CD4-positive, alpha-beta T cell treated with Interleukin-15 for 4 hours (primary cell): ENCODE data around the gene SELENOM.
"Not testable (repeated sequence)": the region's sequence is repeated elsewhere in the genome, so short reads cannot be mapped to it uniquely, and the experiment has no call there.

Experiments used
- DNase-seq: peaks from one replicate; pipeline ENCODE4 v3.0.0-alpha.2; 2020; ENCODE audit warnings: low spot score

Gene SELENOM

DNA sequence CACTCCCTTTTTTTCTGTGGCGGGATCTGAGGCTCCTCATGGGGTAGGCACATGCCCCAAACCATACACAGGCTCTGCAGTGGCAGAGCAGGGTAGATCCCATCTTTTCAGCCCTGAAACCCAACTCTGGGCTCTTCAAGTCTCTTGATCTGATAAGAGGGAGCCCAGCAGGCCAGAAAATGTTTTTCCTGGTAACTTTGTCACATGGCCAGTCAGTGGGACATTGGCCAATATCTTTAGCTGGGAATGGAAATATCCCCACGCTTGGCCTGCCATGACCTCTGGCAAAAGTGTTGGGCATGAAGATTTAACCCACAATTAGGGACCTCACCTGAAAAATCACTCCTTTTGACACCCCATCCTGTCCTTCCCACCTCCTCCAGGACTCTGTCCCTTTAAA, 23.5 kb upstream of the SELENOM start:
- DNase-seq = no peak

DNA sequence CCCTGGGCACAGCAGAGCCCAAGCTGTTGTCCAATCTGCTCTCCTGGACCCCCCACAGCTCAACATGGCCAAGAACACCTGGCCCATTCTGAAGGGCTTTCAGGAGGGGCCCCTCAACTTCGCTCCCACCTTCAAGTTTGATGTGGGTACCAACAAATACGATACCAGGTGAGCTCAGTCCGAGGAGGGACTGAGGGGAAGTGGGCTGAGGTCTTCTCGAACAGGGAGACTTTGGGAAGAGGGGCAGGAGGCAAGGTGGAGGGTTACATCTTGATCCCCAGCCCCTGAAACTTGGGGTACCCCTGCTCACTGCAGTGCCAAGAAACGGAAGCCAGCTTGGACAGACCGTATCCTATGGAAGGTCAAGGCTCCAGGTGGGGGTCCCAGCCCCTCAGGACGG, 20.8 kb upstream of the SELENOM start:
- no peak for DNase-seq

DNA sequence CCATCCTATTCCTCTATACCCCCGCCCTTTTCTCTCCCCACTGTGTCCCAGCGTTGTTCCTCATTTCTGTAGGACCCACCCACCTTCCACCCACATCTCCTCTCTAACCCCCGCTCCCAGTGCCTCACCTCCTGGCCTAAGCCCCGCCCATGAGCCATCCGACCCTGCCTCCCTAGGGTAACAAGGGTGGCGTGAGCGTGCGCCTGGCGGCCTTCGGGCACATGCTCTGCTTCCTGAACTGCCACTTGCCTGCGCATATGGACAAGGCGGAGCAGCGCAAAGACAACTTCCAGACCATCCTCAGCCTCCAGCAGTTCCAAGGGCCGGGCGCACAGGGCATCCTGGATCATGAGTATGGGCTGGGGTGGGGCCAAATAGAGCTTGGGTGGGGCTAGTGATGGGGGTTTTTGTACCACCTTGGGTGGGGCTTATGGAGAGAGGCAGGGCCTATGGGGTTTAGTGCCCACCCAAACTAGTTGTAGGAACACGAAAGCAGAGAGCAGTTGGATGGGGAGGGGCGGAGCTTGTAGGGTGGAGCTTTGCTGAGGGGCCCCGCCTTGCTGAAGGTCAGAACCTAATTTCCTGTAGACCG, 19.9 kb upstream of the SELENOM start:
- no peak for DNase-seq

DNA sequence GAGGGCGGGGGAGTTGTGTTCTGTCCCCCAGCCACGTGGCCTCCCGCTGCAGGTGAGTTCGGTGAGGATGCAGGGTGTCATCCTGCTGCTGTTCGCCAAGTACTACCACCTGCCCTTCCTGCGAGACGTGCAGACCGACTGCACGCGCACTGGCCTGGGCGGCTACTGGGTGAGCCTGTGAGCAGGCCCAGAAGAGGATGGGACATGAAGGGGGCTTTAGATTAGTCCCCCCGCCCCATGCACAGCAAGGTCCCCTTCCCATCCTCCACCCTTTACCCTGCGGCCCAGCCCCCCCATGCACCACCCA, 19.5 kb upstream of the SELENOM start:
- DNase-seq = no peak

DNA sequence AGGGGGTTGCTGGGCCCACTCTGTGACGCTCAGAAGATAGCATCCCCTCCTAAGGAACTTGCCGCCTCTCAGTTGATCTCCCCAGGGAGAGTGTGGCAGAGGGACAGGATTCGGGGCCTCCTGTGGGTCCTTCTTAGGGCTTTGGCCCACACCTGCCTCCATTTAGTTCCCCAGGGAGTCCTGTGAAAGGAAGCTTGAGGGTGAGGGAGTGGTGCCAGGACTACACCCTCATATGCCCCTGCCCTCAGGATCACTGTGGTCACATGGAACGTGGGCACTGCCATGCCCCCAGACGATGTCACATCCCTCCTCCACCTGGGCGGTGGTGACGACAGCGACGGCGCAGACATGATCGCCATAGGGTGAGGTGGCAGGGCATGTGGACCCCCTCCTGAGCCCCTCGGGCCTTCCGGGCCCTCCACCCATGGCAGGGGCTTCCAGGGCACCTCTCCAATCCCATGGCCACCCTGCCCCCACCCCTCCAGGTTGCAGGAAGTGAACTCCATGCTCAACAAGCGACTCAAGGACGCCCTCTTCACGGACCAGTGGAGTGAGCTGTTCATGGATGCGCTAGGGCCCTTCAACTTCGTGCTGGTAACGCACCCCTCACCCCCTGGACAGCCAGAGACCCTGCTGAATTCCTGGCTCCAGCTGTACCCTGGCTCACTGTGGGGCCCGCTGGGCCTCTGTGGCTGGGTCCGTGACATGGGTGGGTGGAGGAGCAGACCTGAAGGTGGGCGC, 18.9 kb upstream of the SELENOM start:
- DNase-seq = no peak

DNA sequence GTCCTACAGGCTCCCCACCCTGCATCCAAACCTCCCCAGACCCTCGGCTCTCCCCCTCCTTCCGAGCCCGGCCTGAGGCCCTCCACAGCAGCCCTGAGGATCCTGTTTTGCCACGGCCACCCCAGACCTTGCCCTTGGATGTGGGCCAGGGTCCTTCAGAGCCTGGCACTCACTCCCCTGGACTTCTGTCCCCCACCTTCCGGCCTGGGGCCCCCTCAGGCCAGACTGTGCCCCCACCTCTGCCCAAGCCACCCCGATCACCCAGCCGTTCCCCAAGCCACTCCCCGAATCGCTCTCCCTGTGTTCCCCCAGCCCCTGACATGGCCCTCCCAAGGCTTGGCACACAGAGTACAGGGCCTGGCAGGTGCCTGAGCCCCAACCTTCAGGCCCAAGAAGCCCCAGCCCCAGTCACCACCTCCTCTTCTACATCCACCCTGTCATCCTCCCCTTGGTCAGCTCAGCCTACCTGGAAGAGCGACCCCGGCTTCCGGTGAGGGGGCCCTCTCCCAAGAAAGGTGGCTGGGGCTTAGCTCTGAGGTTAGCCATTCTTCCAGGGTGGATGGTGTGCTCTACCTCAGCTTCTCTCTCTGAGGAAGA, 18.3 kb upstream of the SELENOM start:
- DNase-seq = no peak

DNA sequence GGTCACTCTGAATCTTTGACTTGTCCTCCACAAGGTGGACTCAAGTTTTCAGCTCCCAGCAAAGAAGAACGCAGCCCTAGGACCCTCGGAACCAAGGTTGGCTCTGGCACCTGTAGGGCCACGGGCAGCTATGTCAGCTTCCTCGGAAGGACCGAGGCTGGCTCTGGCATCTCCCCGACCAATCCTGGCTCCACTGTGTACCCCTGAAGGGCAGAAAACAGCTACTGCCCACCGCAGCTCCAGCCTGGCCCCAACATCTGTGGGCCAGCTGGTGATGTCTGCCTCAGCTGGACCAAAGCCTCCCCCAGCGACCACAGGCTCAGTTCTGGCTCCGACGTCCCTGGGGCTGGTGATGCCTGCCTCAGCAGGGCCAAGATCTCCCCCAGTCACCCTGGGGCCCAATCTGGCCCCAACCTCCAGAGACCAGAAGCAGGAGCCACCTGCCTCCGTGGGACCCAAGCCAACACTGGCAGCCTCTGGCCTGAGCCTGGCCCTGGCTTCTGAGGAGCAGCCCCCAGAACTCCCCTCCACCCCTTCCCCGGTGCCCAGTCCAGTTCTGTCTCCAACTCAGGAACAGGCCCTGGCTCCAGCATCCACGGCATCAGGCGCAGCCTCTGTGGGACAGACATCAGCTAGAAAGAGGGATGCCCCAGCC, 17.6 kb upstream of the SELENOM start:
- DNase-seq = no peak

DNA sequence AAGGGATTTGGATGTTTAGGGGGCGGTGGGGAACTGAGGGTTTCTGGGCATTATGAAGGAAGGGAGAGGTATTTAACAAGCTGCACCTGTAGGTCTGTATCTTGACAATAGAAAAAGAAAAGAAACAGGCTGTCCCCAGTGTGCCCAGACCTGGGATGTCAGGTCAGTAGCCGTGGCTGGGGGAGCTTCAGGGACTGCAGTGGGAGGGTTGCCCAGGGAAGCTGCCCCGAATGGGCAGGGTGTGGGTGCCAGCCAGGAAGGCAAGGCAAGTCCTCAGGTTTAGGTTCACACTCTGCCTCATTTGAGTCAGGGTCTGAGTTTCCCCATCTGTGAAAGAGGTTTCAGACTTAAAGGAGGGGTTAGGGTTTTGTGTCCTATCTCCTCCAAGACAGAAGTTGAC, 16.9 kb upstream of the SELENOM start:
- no peak for DNase-seq

DNA sequence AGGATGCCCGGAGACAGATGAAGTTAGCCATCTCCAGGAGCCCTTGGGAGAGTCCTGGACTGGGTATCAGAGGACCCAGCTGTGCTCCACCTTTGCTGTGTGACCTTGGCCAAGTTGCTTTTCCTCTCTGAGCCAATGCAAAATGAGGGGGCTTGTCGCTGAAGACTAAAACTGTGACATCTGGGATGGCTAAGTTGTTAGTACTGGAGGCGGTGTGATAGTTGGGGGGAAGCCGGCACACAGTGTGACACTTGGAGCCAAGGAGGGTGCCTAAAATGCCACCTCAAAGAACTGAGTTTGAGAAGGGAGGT, 15.9 kb upstream of the SELENOM start:
- DNase-seq = no peak

DNA sequence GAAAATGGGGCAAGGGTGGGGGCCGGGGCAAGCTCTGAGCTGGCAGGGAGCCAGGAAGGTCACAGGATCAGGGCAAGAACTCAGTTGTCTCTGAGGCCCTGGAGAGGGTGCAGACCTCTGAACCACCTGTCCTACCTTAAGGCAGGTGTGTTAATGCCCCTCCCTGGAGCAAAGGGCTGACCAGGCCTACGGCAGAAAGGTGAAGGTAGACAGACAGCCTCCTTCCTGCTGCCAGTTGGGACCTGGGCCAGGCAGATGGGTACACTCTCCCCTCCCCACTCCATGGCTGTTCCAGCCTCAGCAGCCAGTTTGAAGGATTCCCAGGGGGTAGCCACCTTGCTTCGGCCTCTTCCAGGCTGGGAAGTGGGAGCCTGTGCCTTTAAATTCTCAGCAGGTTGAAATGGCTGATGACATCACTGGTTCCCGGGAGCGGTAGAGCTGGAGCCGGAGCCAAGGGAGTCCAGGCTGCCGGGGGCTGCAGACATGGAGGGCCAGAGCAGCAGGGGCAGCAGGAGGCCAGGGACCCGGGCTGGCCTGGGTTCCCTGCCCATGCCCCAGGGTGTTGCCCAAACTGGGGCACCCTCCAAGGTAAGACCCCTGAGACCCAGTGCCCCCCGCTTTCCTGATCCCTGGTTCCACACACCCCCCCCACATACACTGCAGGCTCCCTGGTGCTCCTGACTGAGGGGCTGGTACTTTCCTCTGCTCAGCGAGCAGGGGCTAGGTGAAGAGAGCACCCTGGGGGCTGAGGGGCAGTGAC, 15.3 kb upstream of the SELENOM start, which contains the start of gene INPP5J:
Gene INPP5J (plus strand): TSS at position 435 of the 760 bp plus-strand sequence. CDS start 49 bp downstream, at position 484.
- no peak for DNase-seq

DNA sequence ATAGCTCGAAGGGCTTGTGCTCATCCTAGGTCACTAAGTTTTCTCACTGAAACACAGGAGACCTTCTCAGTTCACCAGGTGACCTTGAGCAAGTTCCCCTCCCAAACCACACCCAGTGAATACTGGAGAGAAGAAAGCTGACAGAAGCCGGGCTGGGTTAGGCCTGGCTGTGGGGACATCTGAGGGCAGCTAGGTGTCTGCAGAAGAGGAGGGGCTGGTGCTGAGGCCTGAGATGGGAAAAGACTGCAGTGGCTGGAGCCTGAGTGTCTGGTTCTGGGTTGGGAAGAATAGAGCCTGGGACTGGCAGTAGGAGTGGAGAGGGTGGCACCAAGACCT, 14.8 kb upstream of the SELENOM start:
- no peak for DNase-seq

DNA sequence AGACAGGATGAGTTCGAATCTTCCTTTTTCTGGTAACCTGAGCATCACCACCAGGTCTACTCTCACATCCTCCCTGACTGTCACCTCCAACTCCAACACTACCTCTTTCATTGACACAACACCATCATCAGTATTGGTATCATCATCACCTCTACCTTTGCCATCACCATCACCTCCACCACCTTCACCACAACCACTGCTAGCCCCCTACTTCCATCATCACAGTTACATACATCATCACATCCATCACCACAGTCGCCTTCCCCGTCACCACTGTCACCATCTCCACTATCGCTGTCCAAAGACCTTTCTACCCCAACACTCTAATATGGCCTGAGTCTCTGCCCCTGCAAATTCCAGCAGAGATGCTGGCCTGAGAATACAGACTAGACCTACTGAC, 14.0 kb upstream of the SELENOM start:
- DNase-seq = no peak

DNA sequence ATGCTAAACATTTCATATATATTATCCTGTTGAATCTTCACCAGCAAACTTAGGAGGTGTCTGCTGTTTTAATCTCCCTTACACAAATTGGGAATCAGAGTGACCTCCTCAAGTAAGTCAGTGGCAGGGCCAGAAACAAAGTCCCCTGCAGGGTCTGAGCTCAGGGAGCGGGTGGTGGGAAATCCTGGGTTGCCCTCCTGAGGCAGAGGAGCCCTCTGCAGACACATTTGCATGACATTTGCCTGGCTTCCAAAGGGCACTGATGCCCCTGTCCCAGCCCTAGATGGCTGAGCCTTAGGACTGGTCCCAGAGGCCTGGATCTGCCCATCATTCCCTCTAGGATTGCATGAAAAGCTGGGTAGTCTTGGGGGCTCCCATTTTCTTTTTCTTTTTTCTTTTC, 13.3 kb upstream of the SELENOM start:
- no peak for DNase-seq

DNA sequence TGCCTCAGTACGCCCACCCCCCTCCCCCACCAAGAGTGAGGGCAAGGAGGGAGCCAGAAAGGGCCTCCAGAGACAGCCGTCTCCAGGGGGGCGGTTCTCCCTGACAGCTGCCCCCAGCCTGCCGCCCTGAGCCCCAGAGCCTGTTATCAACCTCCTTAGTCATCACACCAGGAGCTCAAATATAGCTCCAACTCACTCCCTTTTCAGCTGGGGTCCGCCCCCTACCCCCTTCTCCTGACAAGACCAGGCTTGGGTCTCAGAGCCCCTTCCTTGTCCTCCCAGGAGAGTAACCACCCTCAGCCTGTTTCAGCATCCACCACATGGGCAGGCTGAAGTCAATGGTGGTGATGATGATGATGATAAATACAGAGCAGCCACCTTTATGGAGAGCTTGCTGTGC, 12.9 kb upstream of the SELENOM start:
- DNase-seq = no peak

DNA sequence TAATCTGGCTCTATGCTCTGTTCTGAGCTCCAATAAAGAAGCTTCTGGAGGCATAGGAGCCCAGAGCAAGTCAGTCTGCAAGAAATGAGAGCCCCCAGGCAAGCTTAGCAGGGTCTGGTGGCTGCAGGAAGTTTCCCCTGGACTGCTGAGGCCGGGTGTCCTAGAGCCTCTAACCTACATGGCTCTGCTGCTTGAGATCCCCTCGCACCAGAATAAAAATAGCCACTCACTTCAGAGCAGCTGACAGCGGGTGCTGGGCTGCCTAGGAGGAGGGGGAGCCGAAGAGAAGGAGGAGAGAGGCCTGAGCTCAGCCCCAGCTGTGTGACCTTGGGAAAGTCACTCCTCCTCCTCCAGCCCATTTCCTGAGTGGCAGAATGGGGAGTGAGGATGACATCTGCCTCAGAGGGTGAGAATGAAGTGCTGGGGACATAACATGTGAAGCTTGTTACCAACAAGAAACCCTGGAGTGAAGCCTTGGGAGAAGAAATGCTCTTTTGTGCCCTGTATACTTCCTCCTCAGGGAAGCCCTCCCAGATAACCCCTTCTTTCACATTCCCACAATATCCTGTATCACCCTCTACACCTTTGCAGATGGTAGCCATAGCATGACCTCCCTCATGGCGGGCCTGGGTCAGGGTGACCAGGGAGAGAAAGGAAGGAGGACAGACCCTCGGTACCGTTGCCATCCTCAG, 11.8 kb upstream of the SELENOM start:
- DNase-seq = no peak

DNA sequence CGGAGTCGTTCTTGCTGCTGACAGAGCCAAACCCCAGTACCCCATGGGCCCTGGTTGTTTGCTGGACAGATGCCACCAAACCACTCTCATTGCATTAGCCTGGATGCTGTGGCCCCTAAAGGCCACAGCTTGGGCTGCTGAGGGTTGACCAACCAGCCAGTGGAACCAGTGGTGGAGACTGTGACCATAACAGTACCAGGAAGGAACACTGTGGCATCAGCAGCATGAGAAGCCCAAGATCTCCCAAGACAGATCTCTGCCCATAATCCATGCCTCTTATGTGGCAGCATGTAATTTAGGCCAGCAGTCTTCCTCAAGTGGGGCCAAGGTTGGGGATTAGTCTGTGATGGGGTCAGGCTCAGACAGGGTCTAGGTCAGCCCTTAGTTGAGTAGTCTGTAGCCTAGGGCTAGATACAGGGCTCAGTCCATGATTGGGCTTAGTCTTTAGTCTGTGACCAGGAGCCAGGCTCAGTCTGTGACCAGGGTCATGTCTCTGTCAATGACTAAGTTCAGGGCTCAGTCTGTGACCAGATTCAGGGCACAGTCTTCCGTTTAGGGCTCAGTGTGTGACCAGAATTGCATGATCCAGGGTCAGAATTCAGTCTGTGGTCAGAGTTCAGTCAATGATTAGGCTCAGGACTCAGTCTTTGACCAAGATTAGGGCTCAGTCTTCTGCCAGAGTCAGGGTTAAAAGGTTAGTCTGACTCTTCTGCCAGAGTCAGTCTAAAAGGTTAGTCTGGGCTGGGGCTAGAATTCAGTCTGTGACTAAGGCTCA, 10.9 kb upstream of the SELENOM start:
- DNase-seq = no peak

DNA sequence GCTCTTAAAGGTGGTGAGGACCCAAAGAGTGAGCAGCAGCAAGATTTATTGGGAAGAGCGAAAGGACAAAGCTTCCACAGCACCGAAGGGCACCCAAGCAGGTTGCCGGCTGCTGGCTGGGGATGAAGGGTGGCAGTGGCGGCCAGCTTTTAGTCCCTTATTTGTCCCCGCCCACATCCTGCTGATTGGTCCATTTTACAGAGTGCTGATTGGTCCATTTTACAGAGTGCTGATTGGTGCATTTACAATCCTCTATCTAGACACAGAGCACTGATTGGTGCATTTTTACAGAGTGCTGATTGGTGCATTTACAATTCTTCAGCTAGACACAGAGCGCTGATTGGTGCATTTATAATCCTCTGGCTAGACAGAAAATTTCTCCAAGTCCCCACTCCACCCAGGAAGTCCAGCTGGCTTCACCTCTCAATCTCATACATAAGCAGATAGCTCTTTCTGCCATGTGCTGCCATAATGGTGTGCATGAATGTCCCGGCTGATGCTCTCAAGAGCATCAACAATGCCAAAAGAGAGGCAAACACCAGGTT, 5.3 kb upstream of the SELENOM start:
- not testable (repeated sequence) for DNase-seq

DNA sequence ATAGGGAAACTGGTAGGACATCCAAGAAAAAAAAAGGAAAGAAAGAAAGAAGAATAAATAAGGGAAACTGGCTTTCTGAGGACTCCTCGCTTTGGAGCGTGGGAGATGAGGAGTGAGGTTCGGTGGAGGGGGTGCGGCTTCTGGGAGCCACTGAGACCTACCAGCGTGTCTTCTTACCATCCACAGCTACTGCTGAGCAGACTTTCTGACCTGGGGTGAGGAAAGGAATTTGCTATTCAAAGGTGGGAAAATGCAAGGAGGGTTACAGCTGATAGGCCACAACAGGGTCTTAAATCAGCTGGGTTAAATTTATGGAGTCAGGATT, 488 bp upstream of the SELENOM start:
- no peak for DNase-seq

DNA sequence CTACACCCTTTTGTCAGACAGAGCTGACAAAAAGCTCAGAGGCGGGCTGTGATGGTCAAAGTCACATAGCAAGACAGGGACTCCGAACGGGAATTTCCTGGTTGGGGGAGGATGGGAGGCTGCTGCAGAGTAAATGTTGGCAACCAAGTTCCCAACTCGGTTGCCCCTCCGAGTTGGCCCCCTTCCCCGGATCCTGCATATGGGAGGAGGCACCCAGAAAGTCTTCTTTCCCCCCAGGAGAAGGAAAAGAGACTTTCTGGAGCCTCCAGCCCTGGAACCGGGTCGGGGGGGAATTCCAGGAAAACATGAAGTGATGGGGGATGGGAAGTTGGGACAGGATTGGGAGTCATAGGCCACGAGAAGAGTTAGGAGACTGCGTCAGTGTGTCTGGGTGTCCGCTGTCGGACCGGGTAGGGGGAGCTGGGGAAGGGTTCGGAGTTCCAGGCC, 614 bp downstream of the SELENOM start:
- no peak for DNase-seq

DNA sequence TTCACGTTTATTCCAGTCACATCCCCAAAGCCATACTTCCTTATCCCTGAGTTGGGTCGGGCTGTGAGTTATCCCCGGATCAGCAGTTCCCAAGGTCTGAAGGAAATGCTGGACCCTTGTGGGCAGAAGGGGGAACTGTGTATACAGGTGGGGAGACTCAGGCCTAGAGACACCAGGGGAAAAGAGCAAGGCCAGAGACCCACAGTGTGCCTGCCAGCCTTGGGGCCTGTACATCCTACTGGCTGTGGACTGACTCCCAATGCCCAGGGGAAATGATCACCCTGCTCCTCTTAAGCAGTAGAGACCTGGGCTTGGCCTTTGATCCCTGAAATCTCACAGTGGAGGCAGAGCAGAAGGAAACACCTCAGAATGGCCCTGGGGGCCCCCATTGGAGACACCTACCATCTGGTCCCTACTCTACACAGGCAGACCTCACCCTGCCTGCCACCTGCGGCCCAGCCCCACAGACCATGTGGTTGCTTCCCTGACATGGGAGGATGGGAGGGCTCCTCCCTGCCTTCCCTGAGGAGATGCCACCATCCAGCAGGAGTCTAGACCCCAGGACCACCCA, 1.3 kb downstream of the SELENOM start:
- no peak for DNase-seq
